SIG-M5 (cell line): ENCODE data around the gene FHOD3.
"Not testable (repeated sequence)": the region's sequence is repeated elsewhere in the genome, so short reads cannot be mapped to it uniquely, and the experiment has no call there.

Experiments used
- DNase-seq: peaks from one replicate; lab custom pipeline; 2025; lab: John Stamatoyannopoulos, UW

Gene FHOD3

GRCh38 chr18:36350839-36351469, 53.4 kb downstream of the FHOD3 start:
- DNase-seq: no peak

GRCh38 chr18:36352384-36352783, 54.9 kb downstream of the FHOD3 start:
- DNase-seq: no peak

DNA sequence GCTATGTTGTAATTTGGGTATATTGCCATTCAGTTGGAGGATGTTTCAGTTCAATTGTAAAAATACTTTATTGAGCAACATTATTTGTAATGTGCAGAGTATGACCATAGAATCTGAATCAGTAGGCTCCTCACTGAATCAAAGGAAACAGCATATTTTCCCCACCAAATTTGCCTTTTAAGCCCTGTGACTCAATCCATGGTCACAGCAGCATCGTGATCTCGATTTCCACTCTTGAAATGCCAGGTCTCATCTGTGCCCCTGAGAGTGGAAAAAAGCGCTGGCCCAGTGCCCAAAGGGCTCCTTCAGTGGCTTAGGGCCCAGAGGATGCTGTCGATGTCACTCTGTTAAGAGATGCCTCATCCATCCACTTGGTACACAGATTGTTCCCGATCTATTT, 57.5 kb downstream of the FHOD3 start:
- DNase-seq: no peak

- DNase-seq: no peak
Measured at GRCh38 chr18:36355511-36355910, 58.0 kb downstream of the FHOD3 start.

DNA sequence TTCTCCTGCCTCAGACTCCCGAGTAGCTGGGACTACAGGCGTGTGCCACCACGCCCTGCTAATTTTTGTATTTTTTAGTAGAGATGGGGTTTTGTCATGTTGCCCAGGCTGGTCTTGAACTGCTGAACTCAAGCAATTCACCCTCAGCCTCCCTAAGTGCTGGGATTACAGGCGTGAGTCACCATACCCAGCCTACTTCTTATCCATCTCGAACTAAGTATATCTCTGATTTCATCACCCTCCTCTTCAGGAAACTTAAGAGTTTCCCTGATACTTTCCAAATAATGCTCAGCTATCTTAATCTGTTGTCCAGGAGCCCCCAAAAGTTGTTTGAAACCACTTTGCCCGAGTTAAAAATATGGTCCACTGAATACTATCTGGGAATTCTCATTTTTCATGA, 59.2 kb downstream of the FHOD3 start:
- not testable (repeated sequence) for DNase-seq

GRCh38 chr18:36358141-36358540, 60.6 kb downstream of the FHOD3 start:
- DNase-seq: no peak

DNA sequence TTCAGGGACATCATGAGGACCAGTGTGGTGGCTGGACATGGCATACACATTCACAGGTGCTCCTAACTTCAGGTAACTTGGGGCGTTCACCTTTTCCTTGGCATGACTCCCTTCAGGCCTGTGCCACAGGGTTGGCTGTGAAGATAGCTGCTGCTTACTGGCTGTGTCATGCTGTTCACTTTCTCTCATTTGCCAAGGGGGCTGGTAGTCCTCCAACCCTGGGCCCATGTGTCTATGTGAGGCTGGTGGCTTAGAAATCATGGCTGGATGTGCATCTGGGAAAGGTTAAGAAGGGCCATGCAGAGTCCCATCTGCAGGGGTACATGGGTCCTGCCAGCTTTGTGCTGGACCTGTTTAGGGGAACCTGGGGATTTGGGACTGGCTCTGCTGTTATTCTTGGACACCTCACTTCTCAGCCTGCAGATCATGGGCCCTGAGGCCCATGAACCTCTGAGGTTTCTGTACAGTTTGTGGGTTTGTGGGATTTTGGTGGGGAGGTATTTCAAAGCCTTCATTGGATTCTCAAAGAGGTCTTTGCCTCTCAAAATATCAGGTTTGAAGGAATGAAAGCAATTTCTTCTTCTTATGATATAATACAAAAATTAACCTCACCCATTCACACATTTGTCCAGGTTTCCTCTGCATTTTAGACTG, 62.9 kb downstream of the FHOD3 start:
- DNase-seq: no peak

- no peak for DNase-seq
Measured at GRCh38 chr18:36364911-36365624, 67.6 kb downstream of the FHOD3 start.

- no peak for DNase-seq
Measured at GRCh38 chr18:36365836-36366775, 68.6 kb downstream of the FHOD3 start.

- no peak for DNase-seq
Measured at GRCh38 chr18:36366994-36367839, 69.7 kb downstream of the FHOD3 start.

DNA sequence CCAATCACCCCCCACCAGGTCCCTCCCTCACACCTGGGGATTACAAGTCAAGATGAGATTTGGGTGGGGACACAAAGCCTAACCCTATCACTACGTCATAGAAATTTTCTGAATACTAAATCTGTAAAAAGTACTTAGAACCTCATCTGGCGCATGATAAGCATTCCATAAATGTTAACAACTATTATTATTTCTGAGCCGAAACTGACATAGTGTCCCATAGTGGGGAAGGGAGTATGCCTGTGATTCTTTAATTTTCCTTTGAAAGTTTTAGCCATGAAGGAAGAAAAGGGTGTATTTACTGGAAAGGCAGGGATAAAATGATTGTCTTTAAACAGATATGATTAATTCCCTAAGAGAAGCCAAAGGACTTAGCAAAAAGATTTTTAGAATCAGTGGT, 71.4 kb downstream of the FHOD3 start:
- DNase-seq: no peak

DNA sequence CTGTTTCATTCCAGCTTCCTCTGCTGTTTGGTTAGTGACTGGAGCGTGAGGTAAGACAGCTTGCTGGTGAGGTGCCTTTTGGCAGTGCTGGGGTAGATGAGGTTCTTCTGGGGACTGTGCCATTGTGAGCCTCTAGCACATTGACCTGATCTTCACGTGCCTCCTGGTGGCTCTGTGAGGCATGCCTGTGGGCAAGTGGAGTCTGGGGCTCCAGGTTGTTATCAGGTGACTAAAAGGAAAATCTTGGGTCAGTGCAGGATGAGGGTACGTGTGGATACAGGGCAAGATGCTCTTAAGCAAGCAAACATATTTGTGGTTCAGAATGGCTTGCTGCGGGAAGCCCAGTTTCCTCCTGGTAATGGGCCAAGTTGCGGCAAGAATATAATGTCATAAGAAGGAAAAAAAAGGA, 75.4 kb downstream of the FHOD3 start:
- no peak for DNase-seq

DNA sequence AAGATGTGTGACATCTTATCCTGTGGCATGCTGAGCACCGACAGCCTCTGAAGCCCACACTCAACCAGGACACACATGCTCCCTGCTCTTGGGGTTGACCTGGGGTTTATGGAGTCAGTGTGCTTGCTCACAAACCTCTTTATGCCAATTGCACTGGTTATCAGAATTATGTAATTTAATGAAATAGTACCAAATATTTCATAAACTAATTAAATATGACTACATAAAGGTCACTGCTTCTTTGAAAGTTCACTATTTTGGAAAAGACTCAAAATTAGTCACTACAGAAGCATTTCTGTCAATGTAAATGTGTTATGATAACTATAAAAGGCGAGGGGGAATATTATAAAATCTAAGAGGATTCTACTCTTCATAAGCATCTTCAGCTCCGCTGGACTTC, 76.7 kb downstream of the FHOD3 start:
- DNase-seq: no peak

GRCh38 chr18:36375118-36375517, 77.6 kb downstream of the FHOD3 start:
- no peak for DNase-seq

DNA sequence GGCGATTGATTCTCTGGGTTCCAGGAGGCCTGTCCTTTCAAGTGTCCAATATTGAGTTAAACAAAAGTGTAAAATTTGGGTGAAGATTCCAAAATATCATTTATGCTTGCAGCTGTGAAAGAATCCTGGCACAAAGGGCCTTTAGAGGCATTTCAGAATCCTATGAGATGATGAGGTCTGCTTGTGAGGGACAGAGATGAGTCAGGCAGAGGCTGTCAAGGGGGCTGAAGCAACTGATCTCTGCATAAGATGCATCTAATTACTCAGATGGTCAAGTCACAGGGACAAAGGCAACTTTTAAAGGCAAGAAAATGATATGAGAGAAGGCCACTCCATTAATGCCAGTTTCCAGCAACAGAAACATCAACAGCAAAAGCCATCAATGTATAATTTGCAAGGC, 78.8 kb downstream of the FHOD3 start:
- DNase-seq: no peak

- DNase-seq: no peak
Measured at GRCh38 chr18:36377626-36378025, 80.1 kb downstream of the FHOD3 start.

DNA sequence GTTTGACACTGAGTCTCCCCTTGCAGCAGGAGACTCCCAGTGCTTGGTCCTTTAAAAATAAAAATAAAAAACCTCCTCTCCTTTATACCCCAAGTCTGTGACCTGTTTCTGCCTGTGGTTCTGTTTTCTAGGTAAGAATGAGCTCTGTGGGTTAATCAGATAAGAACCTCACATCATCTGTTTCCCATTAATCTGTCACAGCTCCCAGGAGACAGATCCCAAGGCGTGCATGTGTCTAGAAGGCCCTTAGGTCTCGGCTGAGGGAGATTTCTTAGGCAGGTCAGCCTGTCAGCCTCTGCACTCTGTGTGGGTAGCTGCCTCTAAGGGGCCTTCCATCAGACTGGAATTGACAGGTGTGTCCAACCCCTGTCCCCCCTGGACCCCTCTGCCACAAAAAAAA, 80.7 kb downstream of the FHOD3 start:
- no peak for DNase-seq

- DNase-seq: no peak
Measured at GRCh38 chr18:36379435-36379984, 82.0 kb downstream of the FHOD3 start.

GRCh38 chr18:36380173-36380827, 82.8 kb downstream of the FHOD3 start:
- no peak for DNase-seq

- DNase-seq: no peak
Measured at GRCh38 chr18:36381075-36381474, 83.6 kb downstream of the FHOD3 start.
